Measurements from ENCODE around the gene BMPR1B.

The BMPR1B gene

GRCh38 chr4:94912606-94913005 is 154.9 kb downstream of the BMPR1B start:
- no peak for DNase-seq (ENCODE audit: low read depth)
- H3K4me3 ChIP-seq (replicated peaks; ENCODE audit: low read depth, low read length) = no peak overlapping the region
- TF ChIP-seq CTCF (IDR thresholded peaks at IDR 0.05; ENCODE audit: low read length, missing control alignments) = no peak

GRCh38 chr4:94913316-94913715 is 155.6 kb downstream of the BMPR1B start:
- no peak for DNase-seq (ENCODE audit: low read depth)
- H3K4me3 ChIP-seq (replicated peaks; ENCODE audit: low read depth, low read length) = no peak overlapping the region
- no peak for TF ChIP-seq CTCF (IDR thresholded peaks at IDR 0.05; ENCODE audit: low read length, missing control alignments)

GRCh38 chr4:94917146-94917545 is 159.4 kb downstream of the BMPR1B start:
- no peak overlapping the region for H3K4me3 ChIP-seq (replicated peaks; ENCODE audit: low read depth, low read length)
- no peak for DNase-seq (ENCODE audit: low read depth)
- TF ChIP-seq CTCF (IDR thresholded peaks at IDR 0.05; ENCODE audit: low read length, missing control alignments) = no peak

GRCh38 chr4:94918543-94918942 is 160.8 kb downstream of the BMPR1B start:
- TF ChIP-seq CTCF (IDR thresholded peaks at IDR 0.05; ENCODE audit: low read length, missing control alignments) = no peak
- no peak for DNase-seq (ENCODE audit: low read depth)
- H3K4me3 ChIP-seq (replicated peaks; ENCODE audit: low read depth, low read length) = no peak overlapping the region

- DNase-seq (ENCODE audit: low read depth) = no peak
- no peak for TF ChIP-seq CTCF (IDR thresholded peaks at IDR 0.05; ENCODE audit: low read length, missing control alignments)
- H3K4me3 ChIP-seq (replicated peaks; ENCODE audit: low read depth, low read length) = no peak overlapping the region
Observed at GRCh38 chr4:94920369-94920768, 162.6 kb downstream of the BMPR1B start.

GRCh38 chr4:94924566-94924965 is 166.8 kb downstream of the BMPR1B start:
- DNase-seq (ENCODE audit: low read depth) = no peak
- H3K4me3 ChIP-seq (replicated peaks; ENCODE audit: low read depth, low read length) = no peak overlapping the region
- no peak for TF ChIP-seq CTCF (IDR thresholded peaks at IDR 0.05; ENCODE audit: low read length, missing control alignments)

- no peak overlapping the region for H3K4me3 ChIP-seq (replicated peaks; ENCODE audit: low read depth, low read length)
- no peak for TF ChIP-seq CTCF (IDR thresholded peaks at IDR 0.05; ENCODE audit: low read length, missing control alignments)
- no peak for DNase-seq (ENCODE audit: low read depth)
Observed at GRCh38 chr4:94925764-94926347, 168.1 kb downstream of the BMPR1B start.
